HEK293 (cell line): Measurements from ENCODE around the gene TECR.

ENCODE experiments used
- ZBTB7A ChIP-seq: fragments of 450-650 bp; formaldehyde crosslinking; IDR thresholded peaks from 2 replicates; pipeline ENCODE4 v1.5.1; 2016; ENCODE audit warnings: low read depth, missing biosample characterization, missing genetic modification characterization
- ZNF112 ChIP-seq: fragments of 450-650 bp; formaldehyde crosslinking; IDR thresholded peaks from 2 replicates; pipeline ENCODE4 v1.5.0; 2017; ENCODE audit warnings: missing biosample characterization, missing genetic modification characterization
- ZNF239 ChIP-seq: fragments of 450-650 bp; formaldehyde crosslinking; IDR thresholded peaks from 2 replicates; pipeline ENCODE4 v1.5.1; 2016; ENCODE audit warnings: missing biosample characterization, missing genetic modification characterization
- ZNF248 ChIP-seq: fragments of 450-650 bp; formaldehyde crosslinking; IDR thresholded peaks from 2 replicates; pipeline ENCODE4 v1.5.1; 2017; ENCODE audit warnings: missing biosample characterization, missing genetic modification characterization
- ZNF792 ChIP-seq: fragments of 450-650 bp; formaldehyde crosslinking; IDR thresholded peaks from 2 replicates; pipeline ENCODE4 v1.5.1; 2016; ENCODE audit warnings: missing biosample characterization, missing genetic modification characterization
- TF ChIP-seq, protein P1 (sequence below): fragments of 450-650 bp; formaldehyde crosslinking; IDR thresholded peaks from 2 replicates; pipeline ENCODE4 v1.5.1; 2016; ENCODE audit warnings: missing biosample characterization, missing genetic modification characterization
- TF ChIP-seq, protein P2 (sequence below): fragments of 450-650 bp; formaldehyde crosslinking; IDR thresholded peaks from 2 replicates; pipeline ENCODE4 v1.5.1; 2016; ENCODE audit warnings: missing biosample characterization, missing genetic modification characterization
- TF ChIP-seq, protein P3 (sequence below): fragments of 450-650 bp; formaldehyde crosslinking; IDR thresholded peaks from 2 replicates; pipeline ENCODE4 v1.5.1; 2016; ENCODE audit warnings: missing biosample characterization, missing genetic modification characterization, borderline replicate concordance
- TF ChIP-seq, protein P4 (sequence below): fragments of 450-650 bp; formaldehyde crosslinking; IDR thresholded peaks from 2 replicates; pipeline ENCODE4 v1.5.1; 2016; ENCODE audit warnings: missing biosample characterization, missing genetic modification characterization
- TF ChIP-seq, protein P5 (sequence below): fragments of 450-650 bp; formaldehyde crosslinking; IDR thresholded peaks from 2 replicates; pipeline ENCODE4 v1.5.1; 2016; ENCODE audit warnings: missing biosample characterization, missing genetic modification characterization

DNA sequence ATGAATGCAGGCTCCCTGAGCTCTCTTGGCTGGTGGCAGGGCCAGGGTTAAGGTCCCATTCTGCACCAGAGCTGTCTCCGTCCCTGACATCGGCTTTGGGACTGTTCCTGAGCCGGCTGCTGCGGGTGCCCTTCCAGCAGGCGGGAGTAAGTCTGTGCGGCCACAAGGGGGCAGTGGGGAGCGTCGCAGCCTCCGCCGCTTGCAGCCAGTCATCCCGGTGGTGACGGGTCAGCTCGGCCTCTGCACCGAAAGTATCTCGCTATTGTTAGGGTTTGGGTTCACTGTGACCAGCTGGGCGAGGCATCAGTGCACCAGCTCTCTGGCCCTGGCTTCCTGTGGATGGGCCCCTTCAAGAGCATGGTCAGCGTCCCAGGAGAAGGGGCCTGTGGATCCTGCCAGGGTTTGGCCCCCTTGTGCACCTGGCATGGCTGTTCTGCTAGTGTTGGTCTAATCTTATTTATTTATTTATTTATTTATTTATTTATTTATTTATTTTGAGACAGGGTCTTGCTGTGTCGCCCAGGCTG lies 27.3 kb downstream of the TECR start:
- TF ChIP-seq ZNF239 (tag by site-specific recombination), result no peak
- TF ChIP-seq, protein P1, sequence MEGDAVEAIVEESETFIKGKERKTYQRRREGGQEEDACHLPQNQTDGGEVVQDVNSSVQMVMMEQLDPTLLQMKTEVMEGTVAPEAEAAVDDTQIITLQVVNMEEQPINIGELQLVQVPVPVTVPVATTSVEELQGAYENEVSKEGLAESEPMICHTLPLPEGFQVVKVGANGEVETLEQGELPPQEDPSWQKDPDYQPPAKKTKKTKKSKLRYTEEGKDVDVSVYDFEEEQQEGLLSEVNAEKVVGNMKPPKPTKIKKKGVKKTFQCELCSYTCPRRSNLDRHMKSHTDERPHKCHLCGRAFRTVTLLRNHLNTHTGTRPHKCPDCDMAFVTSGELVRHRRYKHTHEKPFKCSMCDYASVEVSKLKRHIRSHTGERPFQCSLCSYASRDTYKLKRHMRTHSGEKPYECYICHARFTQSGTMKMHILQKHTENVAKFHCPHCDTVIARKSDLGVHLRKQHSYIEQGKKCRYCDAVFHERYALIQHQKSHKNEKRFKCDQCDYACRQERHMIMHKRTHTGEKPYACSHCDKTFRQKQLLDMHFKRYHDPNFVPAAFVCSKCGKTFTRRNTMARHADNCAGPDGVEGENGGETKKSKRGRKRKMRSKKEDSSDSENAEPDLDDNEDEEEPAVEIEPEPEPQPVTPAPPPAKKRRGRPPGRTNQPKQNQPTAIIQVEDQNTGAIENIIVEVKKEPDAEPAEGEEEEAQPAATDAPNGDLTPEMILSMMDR, result peak; percentile 93
- TF ChIP-seq ZNF792 (tag by site-specific recombination), result no peak
- TF ChIP-seq, protein P2, sequence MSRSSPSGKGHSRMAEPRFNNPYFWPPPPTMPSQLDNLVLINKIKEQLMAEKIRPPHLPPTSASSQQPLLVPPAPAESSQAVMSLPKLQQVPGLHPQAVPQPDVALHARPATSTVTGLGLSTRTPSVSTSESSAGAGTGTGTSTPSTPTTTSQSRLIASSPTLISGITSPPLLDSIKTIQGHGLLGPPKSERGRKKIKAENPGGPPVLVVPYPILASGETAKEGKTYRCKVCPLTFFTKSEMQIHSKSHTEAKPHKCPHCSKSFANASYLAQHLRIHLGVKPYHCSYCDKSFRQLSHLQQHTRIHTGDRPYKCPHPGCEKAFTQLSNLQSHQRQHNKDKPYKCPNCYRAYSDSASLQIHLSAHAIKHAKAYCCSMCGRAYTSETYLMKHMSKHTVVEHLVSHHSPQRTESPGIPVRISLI (tag by site-specific recombination), result no peak
- TF ChIP-seq, protein P3, sequence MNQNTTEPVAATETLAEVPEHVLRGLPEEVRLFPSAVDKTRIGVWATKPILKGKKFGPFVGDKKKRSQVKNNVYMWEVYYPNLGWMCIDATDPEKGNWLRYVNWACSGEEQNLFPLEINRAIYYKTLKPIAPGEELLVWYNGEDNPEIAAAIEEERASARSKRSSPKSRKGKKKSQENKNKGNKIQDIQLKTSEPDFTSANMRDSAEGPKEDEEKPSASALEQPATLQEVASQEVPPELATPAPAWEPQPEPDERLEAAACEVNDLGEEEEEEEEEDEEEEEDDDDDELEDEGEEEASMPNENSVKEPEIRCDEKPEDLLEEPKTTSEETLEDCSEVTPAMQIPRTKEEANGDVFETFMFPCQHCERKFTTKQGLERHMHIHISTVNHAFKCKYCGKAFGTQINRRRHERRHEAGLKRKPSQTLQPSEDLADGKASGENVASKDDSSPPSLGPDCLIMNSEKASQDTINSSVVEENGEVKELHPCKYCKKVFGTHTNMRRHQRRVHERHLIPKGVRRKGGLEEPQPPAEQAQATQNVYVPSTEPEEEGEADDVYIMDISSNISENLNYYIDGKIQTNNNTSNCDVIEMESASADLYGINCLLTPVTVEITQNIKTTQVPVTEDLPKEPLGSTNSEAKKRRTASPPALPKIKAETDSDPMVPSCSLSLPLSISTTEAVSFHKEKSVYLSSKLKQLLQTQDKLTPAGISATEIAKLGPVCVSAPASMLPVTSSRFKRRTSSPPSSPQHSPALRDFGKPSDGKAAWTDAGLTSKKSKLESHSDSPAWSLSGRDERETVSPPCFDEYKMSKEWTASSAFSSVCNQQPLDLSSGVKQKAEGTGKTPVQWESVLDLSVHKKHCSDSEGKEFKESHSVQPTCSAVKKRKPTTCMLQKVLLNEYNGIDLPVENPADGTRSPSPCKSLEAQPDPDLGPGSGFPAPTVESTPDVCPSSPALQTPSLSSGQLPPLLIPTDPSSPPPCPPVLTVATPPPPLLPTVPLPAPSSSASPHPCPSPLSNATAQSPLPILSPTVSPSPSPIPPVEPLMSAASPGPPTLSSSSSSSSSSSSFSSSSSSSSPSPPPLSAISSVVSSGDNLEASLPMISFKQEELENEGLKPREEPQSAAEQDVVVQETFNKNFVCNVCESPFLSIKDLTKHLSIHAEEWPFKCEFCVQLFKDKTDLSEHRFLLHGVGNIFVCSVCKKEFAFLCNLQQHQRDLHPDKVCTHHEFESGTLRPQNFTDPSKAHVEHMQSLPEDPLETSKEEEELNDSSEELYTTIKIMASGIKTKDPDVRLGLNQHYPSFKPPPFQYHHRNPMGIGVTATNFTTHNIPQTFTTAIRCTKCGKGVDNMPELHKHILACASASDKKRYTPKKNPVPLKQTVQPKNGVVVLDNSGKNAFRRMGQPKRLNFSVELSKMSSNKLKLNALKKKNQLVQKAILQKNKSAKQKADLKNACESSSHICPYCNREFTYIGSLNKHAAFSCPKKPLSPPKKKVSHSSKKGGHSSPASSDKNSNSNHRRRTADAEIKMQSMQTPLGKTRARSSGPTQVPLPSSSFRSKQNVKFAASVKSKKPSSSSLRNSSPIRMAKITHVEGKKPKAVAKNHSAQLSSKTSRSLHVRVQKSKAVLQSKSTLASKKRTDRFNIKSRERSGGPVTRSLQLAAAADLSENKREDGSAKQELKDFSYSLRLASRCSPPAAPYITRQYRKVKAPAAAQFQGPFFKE (tag by site-specific recombination), result no peak
- TF ChIP-seq, protein P4, sequence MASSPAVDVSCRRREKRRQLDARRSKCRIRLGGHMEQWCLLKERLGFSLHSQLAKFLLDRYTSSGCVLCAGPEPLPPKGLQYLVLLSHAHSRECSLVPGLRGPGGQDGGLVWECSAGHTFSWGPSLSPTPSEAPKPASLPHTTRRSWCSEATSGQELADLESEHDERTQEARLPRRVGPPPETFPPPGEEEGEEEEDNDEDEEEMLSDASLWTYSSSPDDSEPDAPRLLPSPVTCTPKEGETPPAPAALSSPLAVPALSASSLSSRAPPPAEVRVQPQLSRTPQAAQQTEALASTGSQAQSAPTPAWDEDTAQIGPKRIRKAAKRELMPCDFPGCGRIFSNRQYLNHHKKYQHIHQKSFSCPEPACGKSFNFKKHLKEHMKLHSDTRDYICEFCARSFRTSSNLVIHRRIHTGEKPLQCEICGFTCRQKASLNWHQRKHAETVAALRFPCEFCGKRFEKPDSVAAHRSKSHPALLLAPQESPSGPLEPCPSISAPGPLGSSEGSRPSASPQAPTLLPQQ (tag by site-specific recombination), result 0 out of 2 replicates have a peak, but pooled peaks have one; percentile 22
- TF ChIP-seq, protein P5, sequence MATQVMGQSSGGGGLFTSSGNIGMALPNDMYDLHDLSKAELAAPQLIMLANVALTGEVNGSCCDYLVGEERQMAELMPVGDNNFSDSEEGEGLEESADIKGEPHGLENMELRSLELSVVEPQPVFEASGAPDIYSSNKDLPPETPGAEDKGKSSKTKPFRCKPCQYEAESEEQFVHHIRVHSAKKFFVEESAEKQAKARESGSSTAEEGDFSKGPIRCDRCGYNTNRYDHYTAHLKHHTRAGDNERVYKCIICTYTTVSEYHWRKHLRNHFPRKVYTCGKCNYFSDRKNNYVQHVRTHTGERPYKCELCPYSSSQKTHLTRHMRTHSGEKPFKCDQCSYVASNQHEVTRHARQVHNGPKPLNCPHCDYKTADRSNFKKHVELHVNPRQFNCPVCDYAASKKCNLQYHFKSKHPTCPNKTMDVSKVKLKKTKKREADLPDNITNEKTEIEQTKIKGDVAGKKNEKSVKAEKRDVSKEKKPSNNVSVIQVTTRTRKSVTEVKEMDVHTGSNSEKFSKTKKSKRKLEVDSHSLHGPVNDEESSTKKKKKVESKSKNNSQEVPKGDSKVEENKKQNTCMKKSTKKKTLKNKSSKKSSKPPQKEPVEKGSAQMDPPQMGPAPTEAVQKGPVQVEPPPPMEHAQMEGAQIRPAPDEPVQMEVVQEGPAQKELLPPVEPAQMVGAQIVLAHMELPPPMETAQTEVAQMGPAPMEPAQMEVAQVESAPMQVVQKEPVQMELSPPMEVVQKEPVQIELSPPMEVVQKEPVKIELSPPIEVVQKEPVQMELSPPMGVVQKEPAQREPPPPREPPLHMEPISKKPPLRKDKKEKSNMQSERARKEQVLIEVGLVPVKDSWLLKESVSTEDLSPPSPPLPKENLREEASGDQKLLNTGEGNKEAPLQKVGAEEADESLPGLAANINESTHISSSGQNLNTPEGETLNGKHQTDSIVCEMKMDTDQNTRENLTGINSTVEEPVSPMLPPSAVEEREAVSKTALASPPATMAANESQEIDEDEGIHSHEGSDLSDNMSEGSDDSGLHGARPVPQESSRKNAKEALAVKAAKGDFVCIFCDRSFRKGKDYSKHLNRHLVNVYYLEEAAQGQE, result peak; percentile 60; the same call in 1 of the 2 replicates
- TF ChIP-seq ZNF112 (tag by site-specific recombination), result no peak
- no peak for TF ChIP-seq ZNF248 (tag by site-specific recombination)
- TF ChIP-seq ZBTB7A (tag by site-specific recombination), result no peak
